ENCODE measurements around the gene KIF5A. TPM values are rescaled to one million over a fixed set of nuclear protein-coding genes. Genes with fewer than 3 reads are reported as not detected.

Gene KIF5A
- total and polyA plus RNA-seq, 2 donors (not counting 1 experiment from before 2014, with no cell fraction given) = 0.09 to 0.67 TPM

- DNase-seq (peak; percentile 94), ATAC-seq (ENCODE audit: low read depth) (peak; percentile 97)
- Mint-ChIP-seq H3K4me1 (peaks cover 51% of the 10 kb centered on the region), H3K27me3 (peaks cover 18% of the 10 kb centered on the region), H3K27ac (peak within 1 kb of the TSS; percentile 87), H3K9me3 (ENCODE audit: insufficient read depth) (no peaks in the 10 kb centered on the region), H3K4me3 (peak within 1 kb of the TSS; percentile 99)
- peak within 1 kb of the TSS; percentile 98 for H3K9ac ChIP-seq (ENCODE audit: low read length)
- peaks cover 19% of the 10 kb centered on the region for H3K79me2 ChIP-seq (ENCODE audit: control insufficient read depth, insufficient read depth, low read length)
- peaks cover 21 to 27% of the 10 kb centered on the region in 2 donors for H3K4me1 ChIP-seq (ENCODE audit: control insufficient read depth in 2 of 2, insufficient read depth in 2 of 2, low read length in 2 of 2)
- TF ChIP-seq EZH2 (IDR thresholded peaks at IDR 0.05; ENCODE audit: borderline replicate concordance, insufficient read depth, low read depth, low read length, poor library complexity, severe bottlenecking) = no peak
- TF ChIP-seq CTCF (IDR thresholded peaks at IDR 0.05) = no peak
- no peaks in the 10 kb centered on the region for H4K20me1 ChIP-seq (ENCODE audit: control insufficient read depth, insufficient read depth, low read length, poor library complexity, severe bottlenecking)
- ChIA-PET POLR2A (interaction anchor here (0.5 to 1.8 kb wide), 5 partner anchors 23 to 444 kb away, joined by 3 to 10 read pairs (median 5); partner anchors contain the start of gene DDIT3), CTCF (interaction anchor here (0.6 to 0.9 kb wide), 3 partner anchors 15 to 38 kb away, joined by 3 read pairs; no protein-coding TSS in a partner anchor)
- H3K4me3 ChIP-seq (ENCODE audit: control extremely low read depth in 1 of 5, extremely low read depth in 1 of 5, insufficient read depth in 1 of 5, low read depth in 2 of 5, low read length in 4 of 5) = peak within 1 kb of the TSS; percentile 68 to 96 (median 85)
- H3K36me3 ChIP-seq (replicated peaks in 1 of 2; ENCODE audit: control extremely low read depth in 1 of 2, control insufficient read depth in 1 of 2, extremely low read depth in 1 of 2, insufficient read depth in 2 of 2, low read length in 1 of 2) = peaks cover 0 to 3% of the 10 kb centered on the region in 2 experiments
- peak within 1 kb of the TSS; percentile 96 for H2AFZ ChIP-seq (ENCODE audit: insufficient read depth, low read depth, low read length, poor library complexity, severe bottlenecking)
- intact Hi-C loops (cut with micrococcal nuclease) = loop anchor here (1.0 kb wide), 6 partner anchors 24 to 206 kb away; partner anchors contain the start of genes CDK4, MBD6, OS9 and PIP4K2C
- H3K27me3 ChIP-seq (replicated peaks in 1 of 4; ENCODE audit: control extremely low read depth in 1 of 4, control insufficient read depth in 3 of 4, insufficient read depth in 4 of 4, low read length in 3 of 4) = peaks cover 0 to 26% (median 10%) of the 10 kb centered on the region in 4 experiments
- H3K27ac ChIP-seq (ENCODE audit: low read length in 2 of 2) = peak within 1 kb of the TSS; percentile 58 to 90
- H3K9me3 ChIP-seq (ENCODE audit: control extremely low read depth in 1 of 3, control insufficient read depth in 2 of 3, insufficient read depth in 1 of 3, low read length in 2 of 3) = peaks cover 0 to 4% (median 0%) of the 10 kb centered on the region in 3 donors
- WGBS (ENCODE audit: insufficient coverage) = under 1% methylated on average over 56 of the region's 56 CpGs
- H3K4me2 ChIP-seq (replicated peaks; ENCODE audit: low read depth, low read length, poor library complexity, severe bottlenecking) = peak within 1 kb of the TSS; percentile 88
Observed at GRCh38 chr12:57546438-57547287, 3.2 kb upstream of the KIF5A start, which contains the start of gene DCTN2. TSS of gene DCTN2 (minus strand) at chr12:57547192. CDS start at chr12:57547063, 129 bp downstream.
